HepG2 (cell line): ENCODE data around the gene ATPAF1. TPM values are rescaled to one million over a fixed set of nuclear protein-coding genes. Genes with fewer than 3 reads are reported as not detected.

Experiments
- ATAC-seq: fragments of 200-7000 bp; cut with Tn5 transposase; 3 replicates; pipeline ENCODE4 v1.9.1; 2020; ENCODE audit warnings: mild to moderate bottlenecking, moderate library complexity
- BruUV-seq: library from RNA; stranded (reverse); fragments of 400-500 nt; replicated peaks from 2 replicates; lab custom pipeline; 2021; lab: Mats Ljungman, UMichigan
- CTCF ChIA-PET: fragments of 300-600 bp; formaldehyde crosslinking; extraction: SDS; loops from one replicate; lab custom pipeline; 2021; ENCODE audit warnings: low total read pairs, inconsistent platforms, low intra/inter-chr PET ratio; lab: Yijun Ruan, JAX
- POLR2A ChIA-PET: fragments of 350-600 bp; sonication (Branson Sonifier 250); formaldehyde crosslinking; loops from one replicate; lab custom pipeline; 2020; ENCODE audit warnings: antibody characterized with exemption, inconsistent platforms; lab: Yijun Ruan, JAX
- DNase-seq: peaks from one replicate; pipeline ENCODE4 v3.0.0-alpha.2; 2015; ENCODE audit warnings: low spot score
- FAIRE-seq: peaks from 3 replicates; lab custom pipeline; 2011; peaks lifted over from hg19 to GRCh38; lab: Jason Lieb, UNC
- H2AFZ ChIP-seq: one replicate; pipeline ENCODE4 v1.6.1; 2011; ENCODE audit warnings: low read length, inconsistent platforms
- H3K27ac ChIP-seq: fragments of 300-600 bp; 3 replicates; pipeline ENCODE4 v1.8.0; 2011; ENCODE audit warnings: mixed run types, mild to moderate bottlenecking, mixed read lengths, low read length, inconsistent platforms; ENCODE audit not compliant: insufficient read depth; ENCODE audit errors: extremely low read length
- H3K27me3 ChIP-seq, 2 experiments: fragments of 200-600 bp in 1 of 2; 2 replicates in 1 of 2; 3 replicates in 1 of 2; pipeline versions ENCODE4 v1.6.0 to v1.8.0; 2011; ENCODE audit warnings: low read length in 2 of 2, mild to moderate bottlenecking in 2 of 2, moderate library complexity in 2 of 2, inconsistent platforms in 1 of 2; ENCODE audit not compliant: insufficient read depth in 2 of 2, control insufficient read depth in 1 of 2
- H3K36me3 ChIP-seq, 2 experiments: fragments of 200-600 bp in 1 of 2; replicated peaks in 1 of 2; 2 replicates in 1 of 2; 3 replicates in 1 of 2; pipeline versions ENCODE4 v1.5.1 to v1.8.0; 2011; ENCODE audit warnings: low read length in 2 of 2, inconsistent platforms in 1 of 2; ENCODE audit not compliant: insufficient read depth in 2 of 2, control insufficient read depth in 1 of 2
- H3K4me1 ChIP-seq: 2 replicates; pipeline ENCODE4 v1.5.1; 2012; ENCODE audit warnings: low read length, inconsistent platforms; ENCODE audit not compliant: insufficient read depth
- H3K4me2 ChIP-seq: 2 replicates; pipeline ENCODE4 v1.6.0; 2011; ENCODE audit warnings: low read depth, low read length, inconsistent platforms
- H3K4me3 ChIP-seq, 3 experiments: fragments of 200-600 bp in 1 of 3; sonication (generic), shearing (Covaris generic) in 1 of 3; replicated peaks in 1 of 3; 2 replicates each; pipeline ENCODE4 v1.5.1; 2011 to 2016; ENCODE audit warnings: low read length in 3 of 3, inconsistent platforms in 2 of 3, low read depth in 2 of 3, mild to moderate bottlenecking in 2 of 3, control low read depth in 1 of 3, mixed read lengths in 1 of 3; ENCODE audit not compliant: insufficient read depth in 1 of 3
- H3K79me2 ChIP-seq: one replicate; pipeline ENCODE4 v1.6.1; 2011; ENCODE audit warnings: low read length, inconsistent platforms; ENCODE audit not compliant: insufficient read depth
- H3K9ac ChIP-seq: 2 replicates; pipeline ENCODE4 v1.6.0; 2011; ENCODE audit warnings: mild to moderate bottlenecking, low read depth, low read length, inconsistent platforms; ENCODE audit not compliant: insufficient read depth
- H3K9me3 ChIP-seq: 2 replicates; pipeline ENCODE4 v1.5.1; 2012; ENCODE audit warnings: mild to moderate bottlenecking, low read length
- H4K20me1 ChIP-seq: 2 replicates; pipeline ENCODE4 v1.6.0; 2011; ENCODE audit warnings: inconsistent platforms, mild to moderate bottlenecking, low read length, moderate library complexity; ENCODE audit not compliant: insufficient read depth
- AGO2 ChIP-seq: fragments of 200-400 bp; formaldehyde crosslinking; optimal IDR thresholded peaks from 2 replicates; pipeline ENCODE3; 2017; ENCODE audit warnings: mild to moderate bottlenecking, low read depth, low read length, moderate library complexity
- ATM ChIP-seq: fragments of 450-650 bp; IDR thresholded peaks from 2 replicates; pipeline ENCODE4 v1.7.1; 2017; ENCODE audit warnings: mild to moderate bottlenecking, borderline replicate concordance
- ETV5 ChIP-seq: IDR thresholded peaks from 2 replicates; pipeline ENCODE4 v1.6.1; 2018; ENCODE audit warnings: missing biosample characterization, missing genetic modification reagents, inconsistent platforms, borderline replicate concordance
- MXI1 ChIP-seq: IDR thresholded peaks from 3 replicates; pipeline ENCODE4 v1.6.1; 2012; ENCODE audit warnings: low read depth, low read length, inconsistent platforms, borderline replicate concordance
- PCBP1 ChIP-seq: fragments of 200-400 bp; formaldehyde crosslinking; IDR thresholded peaks from 2 replicates; pipeline ENCODE4 v1.6.1; 2017; ENCODE audit warnings: mild to moderate bottlenecking, low read depth, low read length, borderline replicate concordance
- POLR2AphosphoS5 ChIP-seq: IDR thresholded peaks from 2 replicates; pipeline ENCODE4 v1.6.1; 2012; ENCODE audit warnings: low read depth, low read length
- SNAI1 ChIP-seq: sonication (generic); formaldehyde crosslinking; IDR thresholded peaks from 2 replicates; pipeline ENCODE4 v1.5.0; 2020; ENCODE audit warnings: mild to moderate bottlenecking, missing genetic modification reagents, borderline replicate concordance
- ZFP1 ChIP-seq: IDR thresholded peaks from 2 replicates; pipeline ENCODE4 v1.6.1; 2016
- ZFY ChIP-seq: sonication (generic); formaldehyde crosslinking; IDR thresholded peaks from 2 replicates; pipeline ENCODE4 v1.4.0; 2020; ENCODE audit warnings: missing genetic modification reagents
- ZNF816 ChIP-seq: sonication (generic); formaldehyde crosslinking; IDR thresholded peaks from 2 replicates; pipeline ENCODE4 v1.8.0; 2022; ENCODE audit warnings: missing genetic modification reagents, mild to moderate bottlenecking, borderline replicate concordance
- WGBS: methylation state at CpG from one replicate; pipeline ENCODE4 v1.1.6; 2017; ENCODE audit warnings: low lambda C conversion rate; 5-methylcytosine and 5-hydroxymethylcytosine counted together
- in situ Hi-C: cut with HindIII; loops from 2 replicates; pipeline ENCODE4 v1.10.0; 2017; ENCODE audit warnings: low pct_unique_long_range_greater_than_20kb; ENCODE audit not compliant: extremely low pct_ligation_motif_present
- intact Hi-C: fragments of 100-400 bp; cut with micrococcal nuclease; formaldehyde crosslinking; loops from one replicate; pipeline ENCODE4 v1.10.0; 2022; ENCODE audit not compliant: unreplicated experiment
- polyA plus RNA-seq, 8 experiments: library from polyadenylated mRNA; depleted of rRNA in 3 of 8; stranded (reverse) in 7 of 8; unstranded in 1 of 8; fragments of >200 nt; fragmentation: Illumina TruSeq in 4 of 8; extraction: Trizol in 4 of 8; gene quantifications; 2 replicates each; pipeline versions ENCODE4 v1.2.1 to v1.2.3, GENCODE V29; 2011 to 2016; ENCODE audit warnings: low read depth in 4 of 8, missing spikeins in 1 of 8, mixed read lengths in 1 of 8; ENCODE audit not compliant: insufficient read depth in 1 of 8
- total RNA-seq, 5 experiments: library from RNA; depleted of rRNA; stranded (reverse); fragments of >200 nt; fragmentation: Illumina TruSeq; extraction: Trizol; gene quantifications; 2 replicates each; pipeline ENCODE4 v1.2.3, GENCODE V29; 2016; ENCODE audit warnings: low read depth in 1 of 5
- TF ChIP-seq, protein P1 (sequence below): IDR thresholded peaks from 2 replicates; pipeline ENCODE4 v1.6.1; 2012; ENCODE audit warnings: inconsistent platforms
- TF ChIP-seq, protein P2 (sequence below): sonication (generic); formaldehyde crosslinking; IDR thresholded peaks from 2 replicates; pipeline ENCODE4 v1.4.0; 2020; ENCODE audit warnings: mild to moderate bottlenecking, low read depth, missing genetic modification reagents
- TF ChIP-seq, protein P3 (sequence below): sonication (generic); formaldehyde crosslinking; IDR thresholded peaks from 2 replicates; pipeline ENCODE4 v1.4.0; 2020; ENCODE audit warnings: missing genetic modification reagents
- TF ChIP-seq, protein P4 (sequence below): sonication (generic); formaldehyde crosslinking; IDR thresholded peaks from 2 replicates; pipeline ENCODE4 v1.4.0; 2020; ENCODE audit warnings: missing genetic modification reagents, borderline replicate concordance

Gene ATPAF1
- total and polyA plus RNA-seq, 2 of the 13 experiments (the other 11 are each of a cell fraction or from before 2014, with no cell fraction given) = 66.6 to 76.7 TPM

DNA sequence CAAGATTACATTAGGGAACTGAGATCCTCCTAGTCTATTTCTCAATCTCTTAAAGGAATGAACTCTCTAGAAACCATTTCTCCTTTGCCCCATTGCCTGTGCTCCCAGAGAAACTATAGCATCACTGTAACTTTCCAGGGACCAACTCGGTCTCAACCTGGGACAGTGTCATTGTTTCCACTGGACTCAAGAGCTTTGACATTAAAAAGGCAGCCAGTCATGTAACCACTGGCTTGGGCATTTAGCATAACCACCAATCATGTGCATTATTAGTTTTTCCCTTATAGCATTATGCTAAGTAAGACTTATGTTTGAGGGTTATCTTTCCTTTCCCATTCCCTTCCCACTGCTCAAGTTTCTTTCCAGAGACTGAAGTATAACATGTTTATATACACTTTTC is 21.7 kb upstream of the ATPAF1 start:
- H3K4me3 ChIP-seq = no peak overlapping the region
- BruUV-seq = no TSS peak
- ATAC-seq = no peak
- no peaks in the 10 kb centered on the region for H3K9me3 ChIP-seq
- POLR2A ChIA-PET = no interaction called here
- in situ Hi-C loops (no loop called here), intact Hi-C loops (no loop called here)
- peaks cover 13 to 72% of the 10 kb centered on the region in 2 experiments for H3K36me3 ChIP-seq
- no peak overlapping the region for H3K27ac ChIP-seq
- H3K4me2 ChIP-seq = no peak overlapping the region
- no peaks in the 10 kb centered on the region for H3K27me3 ChIP-seq
- H3K9ac ChIP-seq = no peak overlapping the region
- 0 out of 2 replicates have a peak, but pooled peaks cover 11% of the 10 kb centered on the region for H3K4me1 ChIP-seq
- H2AFZ ChIP-seq = no peak overlapping the region
- no peak for DNase-seq
- TF ChIP-seq POLR2AphosphoS5 (no peak), ZFP1 (CRISPR knock-in tag) (no peak), MXI1 (no peak), ETV5 (CRISPR knock-in tag) (no peak), PCBP1 (no peak), ZNF816 (CRISPR knock-in tag) (no peak), ATM (no peak), AGO2 (no peak), SNAI1 (no peak), ZFY (no peak)
- TF ChIP-seq, protein P1, sequence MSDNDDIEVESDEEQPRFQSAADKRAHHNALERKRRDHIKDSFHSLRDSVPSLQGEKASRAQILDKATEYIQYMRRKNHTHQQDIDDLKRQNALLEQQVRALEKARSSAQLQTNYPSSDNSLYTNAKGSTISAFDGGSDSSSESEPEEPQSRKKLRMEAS = no peak
- TF ChIP-seq, protein P2, sequence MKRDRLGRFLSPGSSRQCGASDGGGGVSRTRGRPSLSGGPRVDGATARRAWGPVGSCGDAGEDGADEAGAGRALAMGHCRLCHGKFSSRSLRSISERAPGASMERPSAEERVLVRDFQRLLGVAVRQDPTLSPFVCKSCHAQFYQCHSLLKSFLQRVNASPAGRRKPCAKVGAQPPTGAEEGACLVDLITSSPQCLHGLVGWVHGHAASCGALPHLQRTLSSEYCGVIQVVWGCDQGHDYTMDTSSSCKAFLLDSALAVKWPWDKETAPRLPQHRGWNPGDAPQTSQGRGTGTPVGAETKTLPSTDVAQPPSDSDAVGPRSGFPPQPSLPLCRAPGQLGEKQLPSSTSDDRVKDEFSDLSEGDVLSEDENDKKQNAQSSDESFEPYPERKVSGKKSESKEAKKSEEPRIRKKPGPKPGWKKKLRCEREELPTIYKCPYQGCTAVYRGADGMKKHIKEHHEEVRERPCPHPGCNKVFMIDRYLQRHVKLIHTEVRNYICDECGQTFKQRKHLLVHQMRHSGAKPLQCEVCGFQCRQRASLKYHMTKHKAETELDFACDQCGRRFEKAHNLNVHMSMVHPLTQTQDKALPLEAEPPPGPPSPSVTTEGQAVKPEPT (CRISPR knock-in tag) = no peak
- TF ChIP-seq, protein P3, sequence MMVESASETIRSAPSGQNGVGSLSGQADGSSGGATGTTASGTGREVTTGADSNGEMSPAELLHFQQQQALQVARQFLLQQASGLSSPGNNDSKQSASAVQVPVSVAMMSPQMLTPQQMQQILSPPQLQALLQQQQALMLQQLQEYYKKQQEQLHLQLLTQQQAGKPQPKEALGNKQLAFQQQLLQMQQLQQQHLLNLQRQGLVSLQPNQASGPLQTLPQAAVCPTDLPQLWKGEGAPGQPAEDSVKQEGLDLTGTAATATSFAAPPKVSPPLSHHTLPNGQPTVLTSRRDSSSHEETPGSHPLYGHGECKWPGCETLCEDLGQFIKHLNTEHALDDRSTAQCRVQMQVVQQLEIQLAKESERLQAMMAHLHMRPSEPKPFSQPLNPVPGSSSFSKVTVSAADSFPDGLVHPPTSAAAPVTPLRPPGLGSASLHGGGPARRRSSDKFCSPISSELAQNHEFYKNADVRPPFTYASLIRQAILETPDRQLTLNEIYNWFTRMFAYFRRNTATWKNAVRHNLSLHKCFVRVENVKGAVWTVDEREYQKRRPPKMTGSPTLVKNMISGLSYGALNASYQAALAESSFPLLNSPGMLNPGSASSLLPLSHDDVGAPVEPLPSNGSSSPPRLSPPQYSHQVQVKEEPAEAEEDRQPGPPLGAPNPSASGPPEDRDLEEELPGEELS (CRISPR knock-in tag) = no peak
- TF ChIP-seq, protein P4, sequence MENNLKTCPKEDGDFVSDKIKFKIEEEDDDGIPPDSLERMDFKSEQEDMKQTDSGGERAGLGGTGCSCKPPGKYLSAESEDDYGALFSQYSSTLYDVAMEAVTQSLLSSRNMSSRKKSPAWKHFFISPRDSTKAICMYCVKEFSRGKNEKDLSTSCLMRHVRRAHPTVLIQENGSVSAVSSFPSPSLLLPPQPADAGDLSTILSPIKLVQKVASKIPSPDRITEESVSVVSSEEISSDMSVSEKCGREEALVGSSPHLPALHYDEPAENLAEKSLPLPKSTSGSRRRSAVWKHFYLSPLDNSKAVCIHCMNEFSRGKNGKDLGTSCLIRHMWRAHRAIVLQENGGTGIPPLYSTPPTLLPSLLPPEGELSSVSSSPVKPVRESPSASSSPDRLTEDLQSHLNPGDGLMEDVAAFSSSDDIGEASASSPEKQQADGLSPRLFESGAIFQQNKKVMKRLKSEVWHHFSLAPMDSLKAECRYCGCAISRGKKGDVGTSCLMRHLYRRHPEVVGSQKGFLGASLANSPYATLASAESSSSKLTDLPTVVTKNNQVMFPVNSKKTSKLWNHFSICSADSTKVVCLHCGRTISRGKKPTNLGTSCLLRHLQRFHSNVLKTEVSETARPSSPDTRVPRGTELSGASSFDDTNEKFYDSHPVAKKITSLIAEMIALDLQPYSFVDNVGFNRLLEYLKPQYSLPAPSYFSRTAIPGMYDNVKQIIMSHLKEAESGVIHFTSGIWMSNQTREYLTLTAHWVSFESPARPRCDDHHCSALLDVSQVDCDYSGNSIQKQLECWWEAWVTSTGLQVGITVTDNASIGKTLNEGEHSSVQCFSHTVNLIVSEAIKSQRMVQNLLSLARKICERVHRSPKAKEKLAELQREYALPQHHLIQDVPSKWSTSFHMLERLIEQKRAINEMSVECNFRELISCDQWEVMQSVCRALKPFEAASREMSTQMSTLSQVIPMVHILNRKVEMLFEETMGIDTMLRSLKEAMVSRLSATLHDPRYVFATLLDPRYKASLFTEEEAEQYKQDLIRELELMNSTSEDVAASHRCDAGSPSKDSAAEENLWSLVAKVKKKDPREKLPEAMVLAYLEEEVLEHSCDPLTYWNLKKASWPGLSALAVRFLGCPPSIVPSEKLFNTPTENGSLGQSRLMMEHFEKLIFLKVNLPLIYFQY = no peak
- TF ChIP-seq, all 625 proteins: peak for 0
- WGBS = 100% methylated on average over 1 of the region's 1 CpG
- Histone ChIP-seq H4K20me1 (no peaks in the 10 kb centered on the region), H3K79me2 (no peaks in the 10 kb centered on the region)
- no peak for FAIRE-seq
- CTCF ChIA-PET = no interaction called here
